Right lung (tissue), 5 donors: ENCODE results near the gene RPP14. TPM values are rescaled to one million over a fixed set of nuclear protein-coding genes. Genes with fewer than 3 reads are reported as not detected.

Experiments
- DNase-seq, 2 donors: peaks; one replicate each; pipeline ENCODE4 v3.0.0-alpha.2; 2013
- polyA plus RNA-seq, 5 donors: library from polyadenylated mRNA; unstranded; fragments of 120-200 nt; gene quantifications; one replicate each; pipeline versions ENCODE4 v1.2.1 to v1.2.3, GENCODE V29; 2013; ENCODE audit warnings: inconsistent platforms in 1 of 5, low replicate concordance in 1 of 5; ENCODE audit not compliant: insufficient read length in 5 of 5, insufficient read depth in 1 of 5

RPP14 gene
- polyA plus RNA-seq, 5 donors, result 16.1 to 21.3 (median 19.2) TPM

GRCh38 chr3:58352626-58353025 lies 46.6 kb downstream of the RPP14 start:
- no peak for DNase-seq

- DNase-seq, result no peak
Measured at GRCh38 chr3:58353722-58354553, 47.9 kb downstream of the RPP14 start.

GRCh38 chr3:58355179-58355578 lies 49.1 kb downstream of the RPP14 start:
- no peak for DNase-seq

GRCh38 chr3:58356054-58356453 lies 50.0 kb downstream of the RPP14 start:
- DNase-seq, result no peak

- DNase-seq, result no peak
Measured at GRCh38 chr3:58357402-58357801, 51.4 kb downstream of the RPP14 start.

- DNase-seq, result no peak
Measured at GRCh38 chr3:58358092-58358491, 52.0 kb downstream of the RPP14 start.

- DNase-seq, result no peak
Measured at GRCh38 chr3:58358808-58359207, 52.8 kb downstream of the RPP14 start.

GRCh38 chr3:58359621-58360020 lies 53.6 kb downstream of the RPP14 start:
- DNase-seq, result no peak

- DNase-seq, result no peak
Measured at GRCh38 chr3:58361866-58362265, 55.8 kb downstream of the RPP14 start.

GRCh38 chr3:58366699-58367098 lies 60.7 kb downstream of the RPP14 start:
- DNase-seq, result no peak

GRCh38 chr3:58369038-58369437 lies 63.0 kb downstream of the RPP14 start:
- DNase-seq, result no peak

Other genes with a start within 250 kb of the RPP14 start
- 1 to 10 TPM; 1.3 to 2.8 (median 2.2) TPM for gene DNASE1L3, start 95.3 kb upstream of the RPP14 start, polyA plus RNA-seq
- 1 to 10 TPM; 5.7 to 8.4 (median 7.2) TPM for gene ABHD6, start 68.5 kb upstream of the RPP14 start, polyA plus RNA-seq
- 10 to 100 TPM in 4 of 5 donors, 1 to 10 TPM in 1; 9.1 to 13.1 (median 11.5) TPM for gene HTD2, start 275 bp downstream of the RPP14 start, polyA plus RNA-seq
- gene PXK, start 26.6 kb downstream of the RPP14 start, polyA plus RNA-seq, result 10 to 100 TPM; 24.2 to 38.7 (median 35.7) TPM
- gene PDHB, start 127.6 kb downstream of the RPP14 start, polyA plus RNA-seq, result 10 to 100 TPM; 76.4 to 96.3 (median 85.3) TPM
- gene KCTD6, start 185.9 kb downstream of the RPP14 start, polyA plus RNA-seq, result 10 to 100 TPM; 15.3 to 25.3 (median 19.3) TPM
- 10 to 100 TPM; 43.3 to 62.0 (median 51.1) TPM for gene ACOX2, start 230.9 kb downstream of the RPP14 start, polyA plus RNA-seq